ENCODE data around the gene TRAIP.

DNA sequence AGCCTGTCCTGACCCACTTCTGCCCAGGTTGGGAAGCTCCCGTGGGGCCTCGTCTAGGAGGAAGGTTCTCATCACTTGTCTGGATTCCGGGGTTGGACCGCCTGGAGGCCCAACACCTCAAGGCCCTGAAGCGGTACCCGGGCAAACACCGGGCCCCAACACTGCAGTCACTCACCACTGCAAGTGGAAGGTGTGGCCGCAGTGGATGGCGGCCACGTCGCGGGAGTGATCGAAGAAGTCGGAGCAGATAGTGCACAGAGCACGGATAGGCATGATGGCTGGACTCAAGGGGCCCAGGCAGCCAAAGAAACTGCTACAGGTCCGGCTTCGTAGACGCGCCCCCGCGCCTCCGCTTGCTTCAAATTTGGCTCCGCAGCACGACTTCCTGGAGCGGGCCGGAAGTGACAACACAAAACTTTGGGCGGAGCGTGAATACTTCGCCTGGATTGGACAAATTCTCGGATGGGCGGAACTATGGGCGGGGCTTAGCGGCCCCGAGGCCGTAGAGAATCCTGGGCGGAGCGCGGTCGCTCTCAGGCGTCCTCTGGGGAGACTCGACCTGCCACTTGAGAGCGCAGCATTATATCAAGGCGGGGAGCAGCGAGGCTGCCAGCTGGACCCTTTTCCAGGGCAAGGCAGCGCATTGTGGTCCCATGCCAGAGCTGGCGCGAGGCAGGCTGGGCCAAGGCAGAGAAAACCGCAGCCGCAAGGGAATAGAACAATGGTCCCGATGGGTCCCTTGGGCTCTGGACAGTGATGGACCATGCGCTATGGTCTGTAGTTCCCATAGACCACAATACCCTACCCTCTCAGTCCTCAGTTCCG is at the start of gene TRAIP:
- TF ChIP-seq, protein P1, sequence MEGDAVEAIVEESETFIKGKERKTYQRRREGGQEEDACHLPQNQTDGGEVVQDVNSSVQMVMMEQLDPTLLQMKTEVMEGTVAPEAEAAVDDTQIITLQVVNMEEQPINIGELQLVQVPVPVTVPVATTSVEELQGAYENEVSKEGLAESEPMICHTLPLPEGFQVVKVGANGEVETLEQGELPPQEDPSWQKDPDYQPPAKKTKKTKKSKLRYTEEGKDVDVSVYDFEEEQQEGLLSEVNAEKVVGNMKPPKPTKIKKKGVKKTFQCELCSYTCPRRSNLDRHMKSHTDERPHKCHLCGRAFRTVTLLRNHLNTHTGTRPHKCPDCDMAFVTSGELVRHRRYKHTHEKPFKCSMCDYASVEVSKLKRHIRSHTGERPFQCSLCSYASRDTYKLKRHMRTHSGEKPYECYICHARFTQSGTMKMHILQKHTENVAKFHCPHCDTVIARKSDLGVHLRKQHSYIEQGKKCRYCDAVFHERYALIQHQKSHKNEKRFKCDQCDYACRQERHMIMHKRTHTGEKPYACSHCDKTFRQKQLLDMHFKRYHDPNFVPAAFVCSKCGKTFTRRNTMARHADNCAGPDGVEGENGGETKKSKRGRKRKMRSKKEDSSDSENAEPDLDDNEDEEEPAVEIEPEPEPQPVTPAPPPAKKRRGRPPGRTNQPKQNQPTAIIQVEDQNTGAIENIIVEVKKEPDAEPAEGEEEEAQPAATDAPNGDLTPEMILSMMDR (conservative IDR thresholded peaks at IDR 0.05; ENCODE audit: low read length), result no peak
- TF ChIP-seq EZH2phosphoT487 (IDR thresholded peaks at IDR 0.05; ENCODE audit: borderline replicate concordance), result no peak
